ACHN (cell line): ENCODE measurements around the gene INO80B.
"Not testable (repeated sequence)": the region's sequence is repeated elsewhere in the genome, so short reads cannot be mapped to it uniquely, and the experiment has no call there.

Experiments used
- DNase-seq: peaks from one replicate; pipeline ENCODE4 v3.0.0-alpha.2; 2015
- in situ Hi-C: cut with HindIII; loops from 2 replicates; pipeline ENCODE4 v1.10.0; 2017; ENCODE audit warnings: low sequenced_read_pairs, low pct_ligation_motif_present, low pct_unique_long_range_greater_than_20kb

The INO80B gene

DNA sequence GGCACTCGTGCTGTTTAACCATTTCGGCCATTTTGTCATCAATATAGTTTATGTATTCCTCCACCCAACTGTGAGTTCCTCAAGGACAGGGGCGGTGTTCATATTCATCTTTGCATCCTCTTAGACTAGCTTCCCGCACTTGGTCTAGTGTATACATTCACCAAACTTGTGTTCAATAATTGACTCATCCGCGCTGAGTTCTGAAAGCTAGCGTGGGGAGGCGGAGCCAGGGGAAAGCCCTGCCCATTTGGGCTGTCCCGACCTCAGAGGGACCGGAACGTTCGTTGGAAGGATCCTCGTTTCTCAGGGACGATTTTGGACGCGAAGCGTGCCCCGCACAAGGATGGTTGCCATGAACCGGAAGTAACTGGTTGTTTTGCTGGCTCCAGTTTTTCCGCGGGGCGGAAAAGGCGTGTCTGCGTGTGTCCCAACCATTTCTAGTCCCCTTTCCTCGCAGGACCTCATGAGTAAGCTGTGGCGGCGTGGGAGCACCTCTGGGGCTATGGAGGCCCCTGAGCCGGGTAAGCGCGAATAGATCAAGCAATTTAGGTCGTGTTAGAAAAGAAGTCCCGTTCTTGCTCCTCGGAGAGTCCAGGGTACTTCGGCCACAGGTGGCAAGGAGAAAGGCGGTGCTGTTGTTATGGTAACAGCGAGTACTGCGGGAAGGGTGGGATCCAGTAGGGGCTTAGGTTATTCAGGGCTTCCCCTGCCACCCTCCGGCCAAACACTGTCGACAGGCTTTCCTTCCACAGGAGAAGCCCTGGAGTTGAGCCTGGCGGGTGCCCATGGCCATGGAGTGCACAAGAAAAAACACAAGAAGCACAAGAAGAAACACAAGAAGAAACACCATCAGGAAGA lies at the start of gene INO80B:
INO80B (plus strand) TSS at position 434 of the 858 bp plus-strand sequence; CDS start at position 464, 30 bp downstream.
- in situ Hi-C loops, result no loop called here
- peak; percentile 99 for DNase-seq

DNA sequence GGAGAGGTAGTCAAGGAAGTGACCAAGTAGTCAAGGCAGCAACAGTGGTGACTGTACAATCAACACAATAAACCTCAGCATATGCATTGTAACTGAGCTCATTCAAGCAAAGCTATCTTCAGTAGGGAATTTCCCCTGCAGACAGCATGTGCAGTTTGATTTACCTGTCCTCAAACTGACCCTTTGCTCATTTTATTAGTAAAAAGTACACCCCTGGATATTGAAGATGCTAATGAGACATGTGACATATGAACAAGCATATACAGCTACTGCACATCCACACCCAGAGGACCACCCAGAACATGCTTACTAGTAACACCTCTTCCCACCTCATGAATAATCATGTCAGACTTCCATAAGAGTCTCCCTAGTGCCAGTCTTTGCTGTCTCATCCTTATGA lies 48.9 kb upstream of the INO80B start:
- DNase-seq, result peak; percentile 46
- in situ Hi-C loops, result no loop called here

DNA sequence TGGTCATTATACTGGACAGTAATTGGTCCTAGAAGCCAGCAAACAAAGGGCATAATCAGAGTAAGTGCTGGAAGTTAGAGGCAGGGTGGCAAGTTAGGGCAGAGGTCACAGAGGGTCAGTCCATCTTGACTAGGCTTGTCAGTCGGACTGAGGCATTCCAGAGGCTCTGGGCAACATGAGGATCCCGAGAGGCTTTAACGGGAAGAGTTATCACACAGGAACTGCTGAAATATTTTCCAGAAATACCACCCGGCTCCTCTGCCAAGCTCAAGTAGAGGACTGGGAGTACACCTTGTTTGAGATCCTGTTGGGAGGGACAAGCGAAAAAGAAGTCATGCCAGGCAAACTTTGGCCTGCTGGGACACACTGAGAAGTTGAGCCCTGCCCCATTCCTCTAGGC lies 47.2 kb upstream of the INO80B start:
- no peak for DNase-seq
- in situ Hi-C loops, result no loop called here

DNA sequence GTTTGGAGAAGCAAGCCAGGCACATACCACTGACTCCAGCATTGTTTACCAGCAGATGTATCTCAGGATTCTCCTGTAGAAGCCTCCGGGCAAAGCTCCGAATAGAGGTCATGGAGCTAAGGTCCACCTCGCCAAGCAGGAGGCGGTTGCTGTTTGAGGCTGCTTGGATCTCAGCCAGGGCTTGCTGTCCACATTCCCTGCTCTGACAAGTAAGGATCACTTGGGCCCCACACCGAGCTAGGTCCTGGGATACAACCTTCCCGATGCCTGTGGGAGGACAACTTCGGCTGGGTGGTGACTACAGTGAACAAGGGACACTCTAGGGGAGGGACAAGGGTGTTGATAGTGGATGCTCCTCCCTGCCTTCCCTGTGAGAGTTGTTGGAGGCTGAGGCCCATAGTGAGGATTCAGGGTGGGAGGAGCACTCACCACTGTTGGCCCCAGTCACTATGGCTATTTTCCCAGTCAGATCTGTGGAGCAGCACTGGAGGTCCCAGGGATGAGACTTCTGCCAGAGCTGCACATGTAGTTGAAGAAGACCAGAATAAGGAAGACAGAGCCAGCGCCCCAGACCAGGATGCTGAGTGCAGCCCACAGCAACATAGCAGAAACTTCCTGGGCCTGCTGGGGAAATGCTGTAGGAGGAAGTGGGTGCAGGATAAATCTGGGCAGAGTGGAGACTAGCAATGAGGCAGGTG lies 41.7 kb upstream of the INO80B start:
- DNase-seq, result no peak
- in situ Hi-C loops, result no loop called here

DNA sequence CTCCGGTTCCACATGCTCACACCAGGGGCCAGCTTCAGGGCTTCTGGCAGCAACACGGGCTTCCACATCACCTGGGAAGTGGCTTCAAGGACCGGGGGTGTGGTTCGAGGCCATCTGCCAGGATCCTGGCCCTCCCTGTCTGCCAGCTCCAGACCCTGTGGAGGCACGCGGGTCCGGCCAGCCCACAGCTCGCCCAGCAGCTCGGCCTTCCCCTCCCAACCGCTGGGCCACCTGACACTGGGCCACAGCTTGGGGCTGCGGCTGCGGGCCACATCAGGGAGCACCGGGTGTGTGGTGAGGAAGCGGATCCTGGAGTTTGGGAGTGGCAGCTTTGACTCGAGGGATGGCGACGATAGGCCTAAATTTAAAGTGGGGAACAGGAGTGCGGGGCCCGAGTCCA lies 40.4 kb upstream of the INO80B start:
- in situ Hi-C loops, result no loop called here
- DNase-seq, result no peak

DNA sequence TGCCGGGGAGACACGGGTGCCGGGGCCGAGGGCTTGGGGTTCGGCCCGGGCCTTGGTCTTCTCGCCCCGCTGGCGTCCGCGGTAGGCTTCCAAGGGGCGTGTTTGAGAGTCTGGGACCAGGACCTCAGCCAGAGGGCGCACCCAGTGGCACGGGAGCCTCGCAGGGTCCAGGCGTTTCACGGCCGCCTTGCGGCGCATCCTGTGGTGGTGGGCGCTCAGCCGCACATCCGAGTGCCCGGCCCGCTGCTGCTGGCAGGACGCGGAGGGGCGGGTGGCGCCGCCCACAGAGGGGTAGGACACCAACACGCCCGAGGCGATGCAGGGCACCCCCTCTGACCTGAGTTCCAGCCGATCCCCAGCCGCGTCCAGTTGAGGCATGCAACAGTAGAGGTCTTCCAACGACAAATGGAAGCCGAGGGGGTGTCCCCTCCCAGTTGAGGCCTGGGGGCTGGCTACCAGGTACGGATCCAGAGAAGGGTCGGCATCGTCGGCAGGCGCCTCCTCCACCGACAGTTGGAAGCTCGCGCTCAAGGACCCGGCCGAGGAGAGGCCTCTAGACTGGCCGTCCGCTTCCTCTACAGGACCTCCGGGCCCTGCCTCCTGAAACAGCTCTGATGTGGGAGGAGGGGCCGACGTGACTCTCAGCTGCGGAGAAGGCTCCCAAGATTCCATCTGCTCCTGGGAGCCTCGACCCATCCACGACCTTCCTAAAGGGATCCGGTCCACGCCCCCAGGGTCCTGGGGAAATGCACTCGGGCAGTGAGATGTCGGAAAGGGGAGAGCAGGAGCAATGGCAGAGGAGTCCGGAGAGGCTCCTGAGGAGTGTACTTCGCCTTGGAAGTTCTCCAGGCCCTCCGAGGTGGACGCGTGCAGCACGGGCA lies 39.8 kb upstream of the INO80B start:
- no peak for DNase-seq
- in situ Hi-C loops, result no loop called here

DNA sequence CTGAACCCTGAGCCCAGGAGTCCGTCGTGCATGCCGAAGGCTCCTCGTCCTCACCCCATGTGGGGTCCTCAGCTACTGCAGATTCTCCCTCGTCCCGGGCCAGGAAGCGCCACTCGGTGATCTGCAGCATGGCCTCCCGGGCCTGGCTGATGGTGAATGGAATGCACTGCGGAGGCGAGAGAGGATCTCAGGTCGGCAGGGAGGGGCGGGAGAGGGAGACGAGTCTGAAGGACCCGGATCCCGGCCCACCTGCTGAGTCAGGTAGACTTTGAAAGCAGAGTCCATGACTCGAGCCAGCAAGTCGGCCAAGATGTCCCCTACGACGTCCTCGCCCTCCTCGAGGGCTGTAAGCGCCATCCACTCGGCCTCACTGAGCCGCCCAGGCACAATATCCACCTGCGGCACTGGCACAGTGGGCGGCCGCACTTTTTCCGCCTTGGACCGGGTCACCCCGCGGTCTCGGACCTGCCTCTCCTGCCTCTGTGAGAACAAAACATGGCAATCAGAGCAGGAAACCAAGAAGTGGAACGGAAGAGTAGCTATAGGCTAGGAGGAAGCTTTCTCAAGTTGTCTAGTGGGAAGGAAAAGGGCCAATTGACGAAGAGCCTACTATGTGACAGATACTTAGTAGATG lies 39.0 kb upstream of the INO80B start:
- no peak for DNase-seq
- in situ Hi-C loops, result no loop called here

DNA sequence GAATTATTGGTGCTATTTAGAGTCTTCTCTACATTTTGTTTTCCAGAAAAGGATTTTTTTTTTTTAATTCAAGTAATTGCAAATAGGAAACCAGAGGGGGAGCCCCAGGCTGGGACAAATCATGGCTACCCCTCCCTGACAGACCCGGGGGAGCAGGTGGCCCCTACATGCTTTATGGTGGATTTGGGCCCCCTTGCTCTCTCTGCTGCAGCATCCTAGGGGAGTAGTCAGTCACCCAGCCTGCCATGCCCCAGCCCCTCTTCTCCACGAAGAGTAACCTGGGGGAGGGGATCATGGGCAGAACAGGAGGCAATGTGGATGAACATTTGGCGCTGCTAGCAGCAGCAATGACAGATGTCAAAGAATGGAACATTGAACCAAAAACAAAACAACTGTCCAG lies 38.1 kb upstream of the INO80B start:
- no peak for DNase-seq
- in situ Hi-C loops, result no loop called here

DNA sequence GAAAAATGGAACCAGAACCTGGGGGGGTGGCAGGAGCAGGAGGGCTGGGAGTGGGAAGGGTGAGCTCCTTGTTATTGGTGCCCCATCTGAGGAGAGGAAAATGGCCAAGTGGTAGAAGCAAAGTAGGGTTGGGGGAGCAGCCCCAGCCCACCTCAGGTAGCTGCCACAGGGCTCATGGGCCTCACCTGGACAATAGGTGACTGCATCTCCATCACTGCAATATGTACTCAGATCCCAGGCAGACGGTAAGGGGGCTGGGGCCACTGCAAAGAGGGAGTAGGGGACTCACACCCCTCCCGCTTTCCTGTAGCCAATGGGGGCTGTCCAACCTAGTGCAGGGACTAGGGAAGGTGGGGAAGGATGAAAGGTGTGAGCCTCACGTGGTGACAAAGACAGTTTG lies 37.7 kb upstream of the INO80B start:
- DNase-seq, result no peak

DNA sequence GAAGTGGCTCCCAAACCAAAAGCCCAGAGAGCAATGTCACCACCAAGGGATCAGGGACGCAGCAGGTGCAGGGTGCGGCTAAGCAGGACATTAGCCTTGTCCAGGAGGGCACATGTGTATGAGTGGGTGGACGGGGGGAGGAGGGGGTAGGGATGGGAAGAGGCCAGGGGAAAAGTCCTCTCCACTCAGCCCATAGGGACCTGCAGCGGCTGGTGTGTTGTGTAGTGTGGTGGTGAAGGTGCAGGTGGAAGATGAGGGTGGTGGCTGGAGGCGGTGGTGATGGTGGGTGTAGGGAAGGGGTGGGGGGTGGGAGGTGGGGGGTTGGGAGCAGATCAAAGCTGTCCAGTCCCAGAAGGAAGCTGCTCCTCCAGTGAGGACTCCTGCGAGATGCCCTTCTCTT lies 37.1 kb upstream of the INO80B start:
- in situ Hi-C loops, result no loop called here
- DNase-seq, result no peak

More for the DNA sequence above, 37.7 kb upstream of the INO80B start:
- in situ Hi-C loops, result no loop called here

DNA sequence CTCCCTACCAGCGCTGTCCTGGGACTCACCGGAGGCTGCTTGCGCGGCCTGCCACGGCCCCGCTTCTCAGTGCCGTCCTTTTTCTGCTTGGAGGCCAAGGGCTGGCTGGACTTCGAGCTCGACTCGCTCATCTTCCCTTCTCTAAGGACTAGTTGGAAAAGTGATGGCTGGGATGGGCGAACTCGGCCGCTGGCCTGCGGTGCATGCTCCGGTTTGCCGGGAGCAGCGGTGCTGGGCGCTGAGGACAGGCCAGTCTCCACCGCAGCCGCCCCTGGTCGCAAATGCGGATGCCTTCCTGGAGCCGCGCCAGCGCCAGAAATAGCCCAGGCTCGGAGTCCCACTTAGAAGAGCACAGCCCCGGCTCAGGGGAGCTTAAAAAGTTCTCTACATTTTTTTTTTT lies 36.6 kb upstream of the INO80B start:
- no peak for DNase-seq
- in situ Hi-C loops, result no loop called here

DNA sequence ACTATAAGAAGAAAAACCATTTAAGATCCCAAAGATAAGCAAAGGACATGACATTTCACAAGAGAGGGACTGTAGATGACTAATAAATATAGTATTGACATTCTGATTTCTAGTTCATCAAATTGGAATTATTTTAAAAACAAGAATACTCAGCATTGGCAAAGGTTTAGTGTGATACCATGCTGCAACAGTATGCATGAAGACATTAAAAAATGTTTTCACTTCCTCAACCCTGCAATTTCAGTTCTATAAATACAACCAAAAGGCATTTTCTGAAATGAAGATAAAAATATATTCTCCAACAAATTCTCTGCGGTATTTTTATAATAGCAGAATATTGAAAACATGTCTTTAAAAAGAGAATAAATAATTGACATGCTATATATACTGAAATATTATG lies 35.5 kb upstream of the INO80B start:
- in situ Hi-C loops, result no loop called here
- DNase-seq, result no peak

DNA sequence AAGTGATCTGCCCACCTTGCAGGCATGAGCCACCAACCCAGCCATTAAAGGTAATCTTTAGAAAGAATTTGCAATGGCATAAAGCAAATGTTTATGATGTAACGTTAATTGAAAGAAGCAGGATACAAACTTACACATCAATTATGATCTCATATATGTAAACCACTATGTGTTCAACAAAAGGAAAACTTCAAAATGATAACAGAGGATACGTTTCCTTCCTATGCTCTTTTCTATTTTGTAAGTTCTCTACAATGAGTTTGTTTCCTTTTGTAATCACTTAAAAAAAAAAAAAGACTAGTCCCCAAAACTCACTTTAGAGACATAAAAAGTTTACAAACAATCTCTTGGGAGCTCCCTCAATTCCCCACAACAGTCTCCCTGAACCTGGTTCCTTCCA lies 34.9 kb upstream of the INO80B start:
- DNase-seq, result no peak
- in situ Hi-C loops, result no loop called here

DNA sequence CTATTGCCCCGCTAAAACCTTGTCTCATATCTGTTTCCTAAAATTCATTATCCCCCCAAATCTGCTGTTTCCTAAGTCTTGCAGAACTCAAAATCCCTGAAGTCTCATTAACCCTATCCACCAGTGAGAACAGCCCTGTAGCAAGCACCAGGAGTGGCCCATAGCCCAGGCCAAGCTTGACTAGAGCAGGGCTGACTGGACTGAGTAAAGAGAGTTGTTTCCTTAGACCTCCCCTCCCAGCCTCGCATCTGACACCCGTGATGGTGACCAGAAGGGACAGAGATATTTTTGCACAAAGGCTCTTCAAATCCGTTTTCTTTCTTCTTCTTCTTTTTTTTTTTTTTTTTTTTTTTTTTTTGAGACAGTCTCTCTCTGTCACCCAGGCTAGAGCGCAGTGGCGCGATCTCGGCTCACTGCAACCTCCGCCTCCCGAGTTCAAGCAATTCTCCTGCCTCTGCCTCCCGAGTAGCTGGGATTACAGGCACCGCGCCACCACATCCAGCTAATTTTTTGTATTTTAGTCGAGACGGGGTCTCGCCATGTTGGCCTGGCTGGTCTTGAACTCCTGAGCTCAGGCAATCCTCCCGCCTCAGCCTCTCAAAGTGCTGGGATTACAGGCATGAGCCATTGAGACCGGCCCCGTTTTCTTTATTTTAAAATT lies 34.3 kb upstream of the INO80B start:
- in situ Hi-C loops, DNase-seq: not testable (repeated sequence)

DNA sequence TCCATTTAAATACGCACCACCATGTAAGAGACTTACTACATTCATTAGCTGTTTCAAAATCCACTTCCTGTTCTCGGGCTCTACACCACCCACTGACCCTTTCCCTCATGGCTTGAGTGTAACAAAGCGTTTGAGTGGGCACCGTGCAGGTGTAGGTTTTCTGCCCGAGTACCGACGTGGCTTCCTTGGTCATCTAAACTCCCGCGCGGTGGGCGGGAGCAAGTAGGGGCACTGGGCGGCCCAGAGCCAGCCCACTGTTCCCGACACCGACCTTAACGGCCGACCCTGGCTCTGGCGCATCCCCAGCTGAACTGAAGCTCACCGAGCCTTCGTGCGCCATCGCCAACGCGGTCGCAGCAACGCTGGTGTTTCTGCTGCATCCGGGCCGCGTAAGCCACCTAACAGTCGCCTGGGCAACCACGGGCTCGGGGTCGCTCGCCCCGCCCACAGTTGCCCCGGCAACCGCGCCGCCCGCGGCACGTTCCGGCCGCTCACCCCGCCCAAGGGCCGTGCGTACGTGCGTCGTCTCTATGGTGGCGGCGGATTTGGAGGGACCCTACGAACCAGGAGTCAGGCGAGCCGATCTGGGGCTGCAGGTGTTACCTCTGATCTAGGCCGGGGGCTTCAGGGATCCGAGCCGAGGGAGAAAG lies 33.5 kb upstream of the INO80B start, which contains the start of the genes C2orf81 and WDR54:
C2orf81 (minus strand) TSS at position 399 of the 650 bp plus-strand sequence; CDS start at position 340, 59 bp downstream.
WDR54 (plus strand) TSS at position 510 of the 650 bp plus-strand sequence. CDS start 424 bp downstream, outside the sequence.
- in situ Hi-C loops, result no loop called here
- DNase-seq, result peak; percentile 91

DNA sequence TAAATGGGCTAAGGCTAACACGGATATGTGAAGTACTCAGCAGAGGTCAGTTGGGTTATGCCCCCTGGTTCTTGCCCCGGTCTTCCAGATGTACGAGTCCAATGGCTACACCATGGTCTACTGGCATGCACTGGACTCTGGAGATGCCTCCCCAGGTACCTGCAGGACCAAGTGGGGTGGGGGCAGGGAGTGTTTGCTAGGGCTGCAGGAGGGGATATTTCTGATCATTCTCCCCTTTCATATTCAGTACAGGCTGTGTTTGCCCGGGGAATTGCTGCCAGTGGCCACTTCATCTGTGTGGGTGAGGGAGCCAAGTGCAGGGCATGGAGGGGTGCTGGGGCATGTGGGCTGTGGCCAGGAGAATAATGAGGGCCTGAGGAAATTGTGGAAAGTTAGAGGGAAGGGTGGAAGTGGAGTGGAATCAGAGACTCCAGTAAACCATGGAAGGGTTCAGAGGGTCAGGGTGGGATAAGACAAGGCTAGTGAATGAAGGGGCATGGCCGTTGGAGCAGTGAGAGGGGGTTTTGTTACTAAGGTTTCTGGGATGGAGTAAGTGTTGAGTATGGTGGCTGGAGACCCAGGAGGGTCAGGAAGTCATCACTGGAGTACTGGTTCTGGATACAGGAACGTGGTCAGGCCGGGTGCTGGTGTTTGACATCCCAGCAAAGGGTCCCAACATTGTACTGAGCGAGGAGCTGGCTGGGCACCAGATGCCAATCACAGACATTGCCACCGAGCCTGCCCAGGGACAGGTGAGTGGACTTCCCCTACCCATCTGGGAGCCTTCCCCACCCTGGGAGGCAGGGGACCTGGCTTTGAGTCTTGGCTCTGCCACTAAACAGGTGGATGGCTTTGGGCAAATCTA lies 31.4 kb upstream of the INO80B start:
- no peak for DNase-seq
- in situ Hi-C loops, result no loop called here
